GM18520 (cell line): ENCODE data around the gene LILRA5.
"Not testable (repeated sequence)": the region's sequence is repeated elsewhere in the genome, so short reads cannot be mapped to it uniquely, and the experiment has no call there.

Experiments
- ATAC-seq: cut with Tn5 transposase; IDR thresholded peaks from one replicate; pipeline ENCODE4 v1.9.1; 2021; ENCODE audit not compliant: unreplicated experiment

Gene LILRA5

GRCh38 chr19:54278056-54278455, 34.9 kb downstream of the LILRA5 start:
- not testable (repeated sequence) for ATAC-seq

- ATAC-seq: not testable (repeated sequence)
Measured at GRCh38 chr19:54277111-54277615, 35.8 kb downstream of the LILRA5 start.

- no peak for ATAC-seq
Measured at GRCh38 chr19:54275951-54276350, 37.0 kb downstream of the LILRA5 start.

GRCh38 chr19:54274516-54274915, 38.5 kb downstream of the LILRA5 start:
- ATAC-seq: not testable (repeated sequence)

- no peak for ATAC-seq
Measured at GRCh38 chr19:54273821-54274220, 39.1 kb downstream of the LILRA5 start.

GRCh38 chr19:54272181-54272580, 40.8 kb downstream of the LILRA5 start:
- ATAC-seq: not testable (repeated sequence)

- ATAC-seq: not testable (repeated sequence)
Measured at GRCh38 chr19:54271587-54271986, 41.4 kb downstream of the LILRA5 start.

- ATAC-seq: no peak
Measured at GRCh38 chr19:54271106-54271505, 41.9 kb downstream of the LILRA5 start.

- ATAC-seq: no peak
Measured at GRCh38 chr19:54268936-54269335, 44.0 kb downstream of the LILRA5 start.

GRCh38 chr19:54266133-54266532, 46.8 kb downstream of the LILRA5 start:
- no peak for ATAC-seq

- ATAC-seq: no peak
Measured at GRCh38 chr19:54262470-54262869, 50.5 kb downstream of the LILRA5 start.

GRCh38 chr19:54262066-54262465, 50.9 kb downstream of the LILRA5 start:
- no peak for ATAC-seq

- ATAC-seq: no peak
Measured at GRCh38 chr19:54257116-54257480, 55.9 kb downstream of the LILRA5 start, which contains the start of gene LILRB5. LILRB5 (minus strand) TSS chr19:54257273; CDS start chr19:54257193, 80 bp downstream.
